GM21381 (cell line): ENCODE measurements around the gene KCNG2.

Experiments
- ATAC-seq: cut with Tn5 transposase; IDR thresholded peaks from one replicate; pipeline ENCODE4 v1.9.1; 2021; ENCODE audit warnings: mild to moderate bottlenecking, moderate library complexity; ENCODE audit not compliant: unreplicated experiment

The KCNG2 gene

GRCh38 chr18:79784071-79784913, 13.4 kb upstream of the KCNG2 start:
- ATAC-seq, result no peak

- no peak for ATAC-seq
These were observed 12.6 kb upstream of the KCNG2 start for GRCh38 chr18:79784965-79785770.

- no peak for ATAC-seq
These were observed 11.9 kb upstream of the KCNG2 start for GRCh38 chr18:79785831-79786230.

- ATAC-seq, result no peak
These were observed 11.4 kb upstream of the KCNG2 start for GRCh38 chr18:79786304-79786703.

- no peak for ATAC-seq
These were observed 10.8 kb upstream of the KCNG2 start for GRCh38 chr18:79786786-79787526.

GRCh38 chr18:79787527-79787864, 10.2 kb upstream of the KCNG2 start:
- no peak for ATAC-seq

GRCh38 chr18:79787865-79788733, 9.6 kb upstream of the KCNG2 start:
- no peak for ATAC-seq

GRCh38 chr18:79788734-79789085, 9.0 kb upstream of the KCNG2 start:
- no peak for ATAC-seq

- ATAC-seq, result no peak
These were observed 8.4 kb upstream of the KCNG2 start for GRCh38 chr18:79789091-79789891.

- ATAC-seq, result no peak
These were observed 7.5 kb upstream of the KCNG2 start for GRCh38 chr18:79789901-79790890.

- ATAC-seq, result no peak
These were observed 6.5 kb upstream of the KCNG2 start for GRCh38 chr18:79790996-79791972.

- ATAC-seq, result no peak
These were observed 5.4 kb upstream of the KCNG2 start for GRCh38 chr18:79792096-79792987.

- ATAC-seq, result no peak
These were observed 4.8 kb upstream of the KCNG2 start for GRCh38 chr18:79792988-79793355.

- ATAC-seq, result no peak
These were observed 2.9 kb upstream of the KCNG2 start for GRCh38 chr18:79794846-79795245.

GRCh38 chr18:79795446-79795845, 2.3 kb upstream of the KCNG2 start:
- ATAC-seq, result no peak

- ATAC-seq, result no peak
These were observed 1.7 kb upstream of the KCNG2 start for GRCh38 chr18:79796016-79796415.
